Activated CD4-positive, alpha-beta memory T cell treated with anti-CD3 and anti-CD28 coated beads for 36 hours (primary cell): Measurements from ENCODE around the gene VWA8. TPM values are rescaled to one million over a fixed set of nuclear protein-coding genes. Genes with fewer than 3 reads are reported as not detected.
"Not testable (repeated sequence)": the region's sequence is repeated elsewhere in the genome, so short reads cannot be mapped to it uniquely, and the experiment has no call there.

Experiments
- CTCF ChIA-PET: fragments of 350-600 bp; sonication (Branson Sonifier 250); formaldehyde crosslinking; loops from one replicate; lab custom pipeline; 2021; ENCODE audit warnings: antibody characterized with exemption, inconsistent platforms; lab: Charles Lee
- POLR2A ChIA-PET: fragments of 350-600 bp; sonication (Branson Sonifier 250); formaldehyde crosslinking; loops from one replicate; lab custom pipeline; 2021; ENCODE audit warnings: antibody characterized with exemption; lab: Charles Lee
- DNase-seq: peaks from one replicate; pipeline ENCODE4 v3.0.0-alpha.2; 2020
- H3K27ac Mint-ChIP-seq: one replicate; pipeline ENCODE4 v1.8.0; 2021; ENCODE audit warnings: mixed read lengths
- H3K27me3 Mint-ChIP-seq: one replicate; pipeline ENCODE4 v1.8.0; 2021; ENCODE audit warnings: mixed read lengths
- H3K36me3 Mint-ChIP-seq: one replicate; pipeline ENCODE4 v1.8.0; 2021; ENCODE audit warnings: mixed read lengths
- H3K4me1 Mint-ChIP-seq: one replicate; pipeline ENCODE4 v1.8.0; 2021; ENCODE audit warnings: low read depth, mixed read lengths
- H3K4me3 Mint-ChIP-seq: one replicate; pipeline ENCODE4 v1.8.0; 2021; ENCODE audit warnings: mild to moderate bottlenecking, mixed read lengths
- H3K9me3 Mint-ChIP-seq: one replicate; pipeline ENCODE4 v1.8.0; 2021; ENCODE audit warnings: mixed read lengths
- intact Hi-C: fragments of 100-400 bp; cut with micrococcal nuclease; formaldehyde crosslinking; loops from one replicate; pipeline ENCODE4 v1.15.1; 2023
- total RNA-seq, 2 experiments: library from RNA; stranded (reverse); gene quantifications; one replicate each; pipeline ENCODE4 v1.2.3, GENCODE V29; 2021

VWA8 gene
- total RNA-seq, 2 experiments from 2014 or later: 16.8 to 17.1 TPM

GRCh38 chr13:41633776-41634175, 327.1 kb downstream of the VWA8 start:
- no peak overlapping the region for H3K4me3 Mint-ChIP-seq
- CTCF ChIA-PET: no interaction called here
- no peak for DNase-seq
- no peaks in the 10 kb centered on the region for H3K9me3 Mint-ChIP-seq
- no peaks in the 10 kb centered on the region for H3K27me3 Mint-ChIP-seq
- intact Hi-C loops: no loop called here
- H3K27ac Mint-ChIP-seq: no peak overlapping the region
- POLR2A ChIA-PET: no interaction called here
- no peaks in the 10 kb centered on the region for H3K4me1 Mint-ChIP-seq
- H3K36me3 Mint-ChIP-seq: peaks cover 6% of the 10 kb centered on the region

GRCh38 chr13:41631296-41631965, 329.5 kb downstream of the VWA8 start:
- Mint-ChIP-seq H3K27me3 (no peaks in the 10 kb centered on the region), H3K4me1 (no peaks in the 10 kb centered on the region), H3K4me3 (no peak overlapping the region), H3K36me3 (peaks cover 3% of the 10 kb centered on the region), H3K27ac (no peak overlapping the region), H3K9me3 (peaks cover 2% of the 10 kb centered on the region)
- POLR2A ChIA-PET: no interaction called here
- no peak for DNase-seq
- intact Hi-C loops: no loop called here
- CTCF ChIA-PET: no interaction called here

- Mint-ChIP-seq H3K4me3 (no peak overlapping the region), H3K36me3 (peaks cover 3% of the 10 kb centered on the region), H3K27me3 (no peaks in the 10 kb centered on the region), H3K9me3 (peaks cover 2% of the 10 kb centered on the region), H3K4me1 (no peaks in the 10 kb centered on the region), H3K27ac (no peak overlapping the region)
- ChIA-PET POLR2A (no interaction called here), CTCF (no interaction called here)
- DNase-seq: no peak
- intact Hi-C loops: no loop called here
Observed at GRCh38 chr13:41627425-41627824, 333.5 kb downstream of the VWA8 start.

GRCh38 chr13:41624041-41624440, 336.9 kb downstream of the VWA8 start:
- Mint-ChIP-seq H3K9me3 (peaks cover 6% of the 10 kb centered on the region), H3K27ac (no peak overlapping the region), H3K4me3 (no peak overlapping the region), H3K27me3 (no peaks in the 10 kb centered on the region), H3K36me3 (peaks cover 13% of the 10 kb centered on the region), H3K4me1 (no peaks in the 10 kb centered on the region)
- CTCF ChIA-PET: interaction anchor here (1.2 kb wide), 1 partner anchor 44 kb away, joined by 3 read pairs; no protein-coding TSS in a partner anchor
- no peak for DNase-seq
- intact Hi-C loops: no loop called here
- POLR2A ChIA-PET: no interaction called here

- peaks cover 11% of the 10 kb centered on the region for H3K9me3 Mint-ChIP-seq
- no peak overlapping the region for H3K4me3 Mint-ChIP-seq
- intact Hi-C loops: no loop called here
- no peaks in the 10 kb centered on the region for H3K4me1 Mint-ChIP-seq
- DNase-seq: no peak
- POLR2A ChIA-PET: interaction anchor here (0.6 kb wide), 1 partner anchor 18 kb away, joined by 3 read pairs; no protein-coding TSS in a partner anchor
- H3K27me3 Mint-ChIP-seq: no peaks in the 10 kb centered on the region
- peaks cover 17% of the 10 kb centered on the region for H3K36me3 Mint-ChIP-seq
- no peak overlapping the region for H3K27ac Mint-ChIP-seq
- CTCF ChIA-PET: interaction anchor here (1.2 kb wide), 1 partner anchor 46 kb away, joined by 3 read pairs; no protein-coding TSS in a partner anchor
Observed at GRCh38 chr13:41622432-41623429, 338.2 kb downstream of the VWA8 start.

- CTCF ChIA-PET: no interaction called here
- no peaks in the 10 kb centered on the region for H3K27me3 Mint-ChIP-seq
- POLR2A ChIA-PET: no interaction called here
- H3K27ac Mint-ChIP-seq: no peak overlapping the region
- H3K36me3 Mint-ChIP-seq: peaks cover 17% of the 10 kb centered on the region
- intact Hi-C loops: no loop called here
- no peaks in the 10 kb centered on the region for H3K4me1 Mint-ChIP-seq
- H3K4me3 Mint-ChIP-seq: no peak overlapping the region
- peaks cover 11% of the 10 kb centered on the region for H3K9me3 Mint-ChIP-seq
- no peak for DNase-seq
Observed at GRCh38 chr13:41621716-41622431, 339.0 kb downstream of the VWA8 start.

- Mint-ChIP-seq H3K9me3 (peaks cover 11% of the 10 kb centered on the region), H3K36me3 (peaks cover 20% of the 10 kb centered on the region)
- CTCF ChIA-PET, H3K27me3 Mint-ChIP-seq, H3K27ac Mint-ChIP-seq, H3K4me3 Mint-ChIP-seq, intact Hi-C loops, POLR2A ChIA-PET, H3K4me1 Mint-ChIP-seq, DNase-seq: not testable (repeated sequence)
Observed at GRCh38 chr13:41617633-41618032, 343.3 kb downstream of the VWA8 start.

- Mint-ChIP-seq H3K27me3 (no peaks in the 10 kb centered on the region), H3K27ac (no peak overlapping the region), H3K36me3 (peaks cover 24% of the 10 kb centered on the region), H3K9me3 (peaks cover 11% of the 10 kb centered on the region), H3K4me1 (no peaks in the 10 kb centered on the region), H3K4me3 (no peak overlapping the region)
- DNase-seq: no peak
- intact Hi-C loops: no loop called here
- ChIA-PET POLR2A (no interaction called here), CTCF (no interaction called here)
Observed at GRCh38 chr13:41616151-41616550, 344.8 kb downstream of the VWA8 start.

- intact Hi-C loops: no loop called here
- no peaks in the 10 kb centered on the region for H3K27me3 Mint-ChIP-seq
- H3K9me3 Mint-ChIP-seq: peaks cover 11% of the 10 kb centered on the region
- ChIA-PET CTCF (no interaction called here), POLR2A (no interaction called here)
- no peak for DNase-seq
- no peaks in the 10 kb centered on the region for H3K4me1 Mint-ChIP-seq
- H3K27ac Mint-ChIP-seq: no peak overlapping the region
- H3K36me3 Mint-ChIP-seq: peaks cover 28% of the 10 kb centered on the region
- no peak overlapping the region for H3K4me3 Mint-ChIP-seq
Observed at GRCh38 chr13:41615528-41615855, 345.4 kb downstream of the VWA8 start.

- ChIA-PET CTCF (no interaction called here), POLR2A (no interaction called here)
- H3K27me3 Mint-ChIP-seq: no peaks in the 10 kb centered on the region
- H3K36me3 Mint-ChIP-seq: peaks cover 26% of the 10 kb centered on the region
- no peak overlapping the region for H3K4me3 Mint-ChIP-seq
- peaks cover 11% of the 10 kb centered on the region for H3K9me3 Mint-ChIP-seq
- no peak overlapping the region for H3K27ac Mint-ChIP-seq
- no peaks in the 10 kb centered on the region for H3K4me1 Mint-ChIP-seq
- intact Hi-C loops: no loop called here
- DNase-seq: no peak
Observed at GRCh38 chr13:41614671-41615527, 346.0 kb downstream of the VWA8 start.

GRCh38 chr13:41613984-41614661, 346.8 kb downstream of the VWA8 start:
- DNase-seq: no peak
- Mint-ChIP-seq H3K27ac (no peak overlapping the region), H3K36me3 (peaks cover 26% of the 10 kb centered on the region), H3K4me3 (no peak overlapping the region), H3K4me1 (no peaks in the 10 kb centered on the region), H3K27me3 (no peaks in the 10 kb centered on the region), H3K9me3 (peaks cover 8% of the 10 kb centered on the region)
- ChIA-PET POLR2A (no interaction called here), CTCF (no interaction called here)
- intact Hi-C loops: no loop called here
